ENCODE data around the gene GGCT.

GRCh38 chr7:30505174-30505697, 607 bp upstream of the GGCT start:
- TF ChIP-seq POLR2A (IDR thresholded peaks at IDR 0.05) (peak in 1 of 4 donors; percentile 34), CTCF (IDR thresholded peaks at IDR 0.05) (no peak), POLR2AphosphoS5 (IDR thresholded peaks at IDR 0.05) (no peak)

Measured in stomach (tissue), 4 donors.